ENCODE results near the gene CD37.

- TF ChIP-seq POLR2AphosphoS5 (IDR thresholded peaks at IDR 0.05; ENCODE audit: insufficient read depth in 1 of 2, low read depth in 1 of 2) (no peak), CTCF (IDR thresholded peaks at IDR 0.05) (no peak)
These were observed 5.9 kb downstream of the CD37 start for GRCh38 chr19:49340865-49341718.
